GM12892 (cell line): Measurements from ENCODE around the gene RITA1.

Experiments
- POLR2A ChIP-seq: IDR thresholded peaks from 2 replicates; pipeline ENCODE4 v1.6.1; 2011; ENCODE audit warnings: low read depth, low read length, control low read depth
- TAF1 ChIP-seq: IDR thresholded peaks from 2 replicates; pipeline ENCODE4 v1.6.1; 2011; ENCODE audit warnings: low read depth, mild to moderate bottlenecking, control low read depth, low read length, borderline replicate concordance

- 0 out of 2 replicates have a peak, but pooled peaks have one; percentile 27 for TF ChIP-seq POLR2A
- TF ChIP-seq TAF1, result no peak
These were observed 47.5 kb downstream of the RITA1 start for GRCh38 chr12:113232840-113233585.
